ENCODE results near the gene CHD9NB.

DNA sequence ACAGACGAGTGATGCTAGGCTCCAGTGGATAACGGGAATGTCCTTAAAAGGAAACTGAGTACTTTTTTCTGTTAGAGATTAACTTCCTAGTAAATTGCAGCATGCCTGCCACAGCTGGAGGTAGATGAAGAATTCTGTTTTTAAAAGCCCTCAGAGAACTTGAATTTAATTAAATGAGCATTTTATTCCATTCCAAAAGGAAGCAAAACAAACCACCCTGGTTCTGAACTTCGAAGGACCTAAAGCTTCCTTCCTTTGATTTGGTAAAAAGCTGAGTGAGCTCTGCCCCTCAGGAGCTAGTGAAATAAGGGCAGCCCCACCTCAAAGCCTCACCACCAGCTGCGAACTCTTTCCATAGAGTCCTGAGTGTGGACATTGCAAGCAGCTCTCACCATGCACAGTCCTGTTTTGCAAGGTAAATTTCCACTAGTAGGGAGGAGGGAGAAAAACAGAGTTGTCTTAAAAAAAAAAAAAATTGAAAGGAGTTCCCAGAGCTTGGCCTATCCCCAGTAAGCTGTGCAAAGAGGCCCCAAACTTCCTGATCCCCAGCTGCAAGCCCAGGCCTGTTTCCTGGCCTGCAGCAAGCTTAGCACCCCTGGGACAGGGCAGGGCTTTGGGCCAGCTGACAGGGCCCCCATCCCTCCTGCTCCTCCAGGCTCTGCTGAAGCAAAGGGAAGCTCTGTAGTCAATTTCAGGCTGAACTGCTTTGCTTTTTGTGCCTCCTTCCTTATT lies 11.2 kb downstream of the CHD9NB start:
- TF ChIP-seq EZH2 (IDR thresholded peaks at IDR 0.05): no peak
- no peak for TF ChIP-seq POLR2AphosphoS5 (IDR thresholded peaks at IDR 0.05; ENCODE audit: borderline replicate concordance, low read depth, low read length)

Data from SK-N-MC (cell line).